ENCODE measurements around the gene SLC35C1. TPM values are rescaled to one million over a fixed set of nuclear protein-coding genes. Genes with fewer than 3 reads are reported as not detected.

Gene SLC35C1
- polyA plus RNA-seq, 6 donors from 2014 or later = 3.3 to 7.6 (median 5.7) TPM

DNA sequence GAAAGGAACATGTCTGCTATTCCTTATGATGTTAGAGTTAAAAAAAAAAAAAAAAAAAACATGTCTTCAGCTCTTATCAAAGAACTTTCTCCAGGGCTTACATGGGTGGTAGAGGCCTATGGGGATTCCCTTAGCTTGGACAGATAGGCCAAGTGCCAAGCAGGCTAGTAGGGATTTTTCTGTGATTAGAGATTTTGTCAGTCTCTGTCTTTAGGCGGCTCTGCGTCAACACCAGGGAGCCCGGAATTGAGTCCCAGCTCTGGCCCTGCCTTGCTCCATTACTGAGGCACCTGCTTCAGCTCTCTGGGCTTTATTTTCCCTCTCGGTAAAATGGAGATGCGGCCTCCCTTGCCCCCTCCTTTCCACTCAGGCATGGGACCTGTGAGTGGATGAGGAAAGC, 55.4 kb downstream of the SLC35C1 start:
- H3K27me3 Mint-ChIP-seq = no peaks in the 10 kb centered on the region
- H3K27ac Mint-ChIP-seq = no peak overlapping the region
- DNase-seq = no peak
- ATAC-seq (ENCODE audit: low read depth in 2 of 2) = no peak
- peaks cover 20 to 46% of the 10 kb centered on the region in 2 donors for H3K36me3 Mint-ChIP-seq
- H3K4me3 Mint-ChIP-seq = no peak overlapping the region
- H3K9me3 Mint-ChIP-seq = no peaks in the 10 kb centered on the region
- H3K4me1 Mint-ChIP-seq = peaks cover 0 to 8% (median 0%) of the 10 kb centered on the region in 3 donors

- no peak for ATAC-seq (ENCODE audit: low read depth in 2 of 2)
- Mint-ChIP-seq H3K4me1 (peaks cover 0 to 8% (median 0%) of the 10 kb centered on the region in 3 donors), H3K27me3 (no peaks in the 10 kb centered on the region), H3K9me3 (no peaks in the 10 kb centered on the region), H3K4me3 (no peak overlapping the region), H3K36me3 (peaks cover 26 to 40% of the 10 kb centered on the region in 2 donors), H3K27ac (peak overlapping the region in 2 of 6 donors; percentile 39 to 47)
- DNase-seq = no peak
These were observed 56.0 kb downstream of the SLC35C1 start for GRCh38 chr11:45860764-45861510.

Other genes starting within 250 kb of the SLC35C1 start
- gene CHST1, start 139.5 kb upstream of the SLC35C1 start, polyA plus RNA-seq (ENCODE audit: low read depth in 6 of 6) = not detected
- gene CRY2, start 42.3 kb downstream of the SLC35C1 start, polyA plus RNA-seq (ENCODE audit: low read depth in 6 of 6) = 10 to 100 TPM in 5 of 6 donors, 1 to 10 TPM in 1; 10.0 to 34.2 (median 26.7) TPM
- gene MAPK8IP1, start 80.5 kb downstream of the SLC35C1 start, polyA plus RNA-seq (ENCODE audit: low read depth in 6 of 6) = under 1 TPM in 5 of 6 donors, not detected in 1; 0.12 to 0.35 (median 0.20) TPM
- gene FREY1, start 102.1 kb downstream of the SLC35C1 start, polyA plus RNA-seq (ENCODE audit: low read depth in 6 of 6) = not detected
- gene PEX16, start 112.7 kb downstream of the SLC35C1 start, polyA plus RNA-seq (ENCODE audit: low read depth in 6 of 6) = 10 to 100 TPM; 47.4 to 64.4 (median 60.4) TPM
- gene LARGE2, start 117.5 kb downstream of the SLC35C1 start, polyA plus RNA-seq (ENCODE audit: low read depth in 6 of 6) = 10 to 100 TPM; 30.6 to 84.4 (median 37.4) TPM